DOHH2 (cell line): ENCODE data around the gene SMARCD3.

ENCODE experiments used
- H3F3A ChIP-seq: fragments of 200-600 bp; sonication (generic), shearing (Covaris generic); 2 replicates; pipeline ENCODE4 v1.6.0; 2016; ENCODE audit warnings: antibody characterized with exemption, mild to moderate bottlenecking; ENCODE audit not compliant: control insufficient read depth, insufficient read depth
- H3K27ac ChIP-seq: fragments of 200-600 bp; sonication (generic); 2 replicates; pipeline ENCODE4 v1.5.1; 2014; ENCODE audit warnings: low read depth, mild to moderate bottlenecking, low read length, moderate library complexity
- H3K27me3 ChIP-seq: fragments of 200-600 bp; sonication (generic); 2 replicates; pipeline ENCODE4 v1.6.1; 2014; ENCODE audit warnings: mild to moderate bottlenecking, low read length, mixed read lengths; ENCODE audit not compliant: control insufficient read depth
- H3K36me3 ChIP-seq: fragments of 200-600 bp; sonication (generic); 2 replicates; pipeline ENCODE4 v1.6.1; 2014; ENCODE audit warnings: mild to moderate bottlenecking, low read length, moderate library complexity, mixed read lengths; ENCODE audit not compliant: control insufficient read depth
- H3K4me1 ChIP-seq: fragments of 200-600 bp; sonication (generic); 2 replicates; pipeline ENCODE4 v1.6.1; 2014; ENCODE audit warnings: mild to moderate bottlenecking, low read length, mixed read lengths; ENCODE audit not compliant: control insufficient read depth
- H3K4me2 ChIP-seq: fragments of 200-600 bp; sonication (generic); 2 replicates; pipeline ENCODE4 v1.6.0; 2014; ENCODE audit warnings: mild to moderate bottlenecking, low read length, moderate library complexity
- H3K4me3 ChIP-seq: fragments of 200-600 bp; sonication (generic); 2 replicates; pipeline ENCODE4 v1.5.1; 2014; ENCODE audit warnings: mild to moderate bottlenecking, low read length, mixed read lengths
- H3K79me2 ChIP-seq: fragments of 200-600 bp; sonication (generic); 2 replicates; pipeline ENCODE4 v1.6.1; 2014; ENCODE audit warnings: mild to moderate bottlenecking, low read length, mixed read lengths; ENCODE audit not compliant: control insufficient read depth
- H3K9me2 ChIP-seq: fragments of 200-600 bp; sonication (generic); replicated peaks from 2 replicates; pipeline ENCODE4 v1.6.1; 2014; ENCODE audit warnings: mild to moderate bottlenecking, low read length, mixed read lengths; ENCODE audit not compliant: control insufficient read depth
- H3K9me3 ChIP-seq: fragments of 200-600 bp; sonication (generic); 2 replicates; pipeline ENCODE4 v1.6.1; 2014; ENCODE audit warnings: antibody characterized with exemption, low read length, mixed read lengths; ENCODE audit not compliant: control insufficient read depth, insufficient read depth
- H4K20me1 ChIP-seq: fragments of 200-600 bp; sonication (generic); 2 replicates; pipeline ENCODE4 v1.6.0; 2014; ENCODE audit warnings: low read depth, mild to moderate bottlenecking, antibody characterized with exemption, low read length, moderate library complexity; ENCODE audit not compliant: control insufficient read depth, insufficient read depth
- CTCF ChIP-seq: fragments of 200-600 bp; sonication (generic); IDR thresholded peaks from one replicate; pipeline ENCODE4 v1.5.1; 2014; ENCODE audit warnings: antibody characterized with exemption, mild to moderate bottlenecking, low read depth, low read length; ENCODE audit not compliant: poor library complexity, severe bottlenecking
- EZH2phosphoT487 ChIP-seq: fragments of 200-600 bp; sonication (generic); IDR thresholded peaks from 2 replicates; pipeline ENCODE4 v1.6.1; 2017; ENCODE audit warnings: borderline replicate concordance, mild to moderate bottlenecking, antibody characterized with exemption, low read length, moderate library complexity, mixed read lengths

The SMARCD3 gene

GRCh38 chr7:151194188-151194587, 54.3 kb downstream of the SMARCD3 start:
- TF ChIP-seq EZH2phosphoT487: no peak
- TF ChIP-seq CTCF: no peak

GRCh38 chr7:151193203-151193978, 55.1 kb downstream of the SMARCD3 start:
- Histone ChIP-seq H3K27me3 (peaks cover 35% of the 10 kb centered on the region), H3K9me3 (no peaks in the 10 kb centered on the region), H3K79me2 (no peaks in the 10 kb centered on the region), H3K36me3 (no peaks in the 10 kb centered on the region), H3K4me2 (no peak overlapping the region), H3K27ac (no peak overlapping the region), H3K4me3 (no peak overlapping the region), H3K4me1 (no peaks in the 10 kb centered on the region), H4K20me1 (no peaks in the 10 kb centered on the region), H3K9me2 (no peaks in the 10 kb centered on the region), H3F3A (no peaks in the 10 kb centered on the region)
- TF ChIP-seq EZH2phosphoT487 (no peak), CTCF (no peak)

More at GRCh38 chr7:151194188-151194587, 54.3 kb downstream of the SMARCD3 start:
- Histone ChIP-seq H3K9me2 (no peaks in the 10 kb centered on the region), H3F3A (no peaks in the 10 kb centered on the region), H3K4me3 (no peak overlapping the region), H3K36me3 (no peaks in the 10 kb centered on the region), H3K4me2 (no peak overlapping the region), H3K79me2 (no peaks in the 10 kb centered on the region), H3K4me1 (no peaks in the 10 kb centered on the region), H3K9me3 (no peaks in the 10 kb centered on the region), H3K27me3 (peaks cover 29% of the 10 kb centered on the region), H4K20me1 (no peaks in the 10 kb centered on the region), H3K27ac (no peak overlapping the region)

GRCh38 chr7:151192002-151192539, 56.4 kb downstream of the SMARCD3 start:
- H3K9me3 ChIP-seq: no peaks in the 10 kb centered on the region
- TF ChIP-seq CTCF (no peak), EZH2phosphoT487 (no peak)
- peaks cover 8% of the 10 kb centered on the region; the same call in 1 of the 2 replicates for H3K4me1 ChIP-seq
- H4K20me1 ChIP-seq: no peaks in the 10 kb centered on the region
- no peak overlapping the region for H3K4me3 ChIP-seq
- H3K4me2 ChIP-seq: no peak overlapping the region
- peaks cover 40% of the 10 kb centered on the region for H3K27me3 ChIP-seq
- H3K9me2 ChIP-seq: no peaks in the 10 kb centered on the region
- H3K79me2 ChIP-seq: no peaks in the 10 kb centered on the region
- no peaks in the 10 kb centered on the region for H3F3A ChIP-seq
- H3K27ac ChIP-seq: no peak overlapping the region
- H3K36me3 ChIP-seq: no peaks in the 10 kb centered on the region
